ENCODE data around the gene CABCOCO1. TPM values are rescaled to one million over a fixed set of nuclear protein-coding genes. Genes with fewer than 3 reads are reported as not detected.

The CABCOCO1 gene
- total RNA-seq, 1 donor from 2014 or later: not detected

DNA sequence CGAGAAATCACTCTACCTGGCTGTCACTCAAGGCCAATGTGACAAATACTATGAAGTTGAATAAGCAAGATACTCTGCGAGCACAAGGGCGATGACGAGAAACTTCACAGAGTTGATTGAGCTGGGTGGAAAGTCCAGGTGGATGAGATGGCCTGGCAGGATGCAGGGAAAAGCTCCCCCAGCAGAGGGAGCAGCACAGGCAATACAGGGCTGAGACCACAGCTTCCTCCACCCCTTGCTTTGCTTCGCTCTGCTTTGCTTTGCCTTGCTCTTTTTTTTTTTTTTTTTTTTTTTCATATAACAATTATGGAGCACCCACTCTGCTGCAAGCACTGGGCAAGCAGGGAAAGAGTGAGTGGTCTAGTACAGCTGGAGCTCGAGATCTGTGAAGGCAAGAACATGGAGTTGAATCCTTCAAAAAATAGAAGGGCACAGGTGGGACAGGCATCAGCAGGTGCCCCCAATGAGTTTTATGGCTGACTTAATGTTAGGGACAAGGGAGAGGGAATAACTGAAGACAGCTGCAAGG is 88.3 kb downstream of the CABCOCO1 start:
- Mint-ChIP-seq H3K9me3 (no peaks in the 10 kb centered on the region), H3K27ac (no peak overlapping the region)

DNA sequence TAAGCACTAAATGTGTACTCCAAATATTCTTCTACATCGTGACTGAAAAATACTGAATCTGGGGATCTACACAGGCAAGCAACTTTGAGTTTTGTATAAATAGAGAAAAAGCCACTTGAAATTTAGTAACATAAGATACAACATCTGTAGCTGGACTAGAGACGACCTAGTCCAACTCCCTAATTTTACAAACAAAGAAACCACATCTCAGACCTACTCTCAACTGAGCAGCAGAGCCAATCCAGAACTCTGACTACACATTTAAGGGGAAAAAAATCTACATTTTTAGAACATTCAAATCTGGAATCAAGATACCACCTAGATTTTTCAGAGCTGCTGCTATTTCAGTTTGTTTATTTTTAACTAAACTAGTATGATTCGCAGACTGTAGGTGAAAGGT is 88.9 kb downstream of the CABCOCO1 start:
- no peaks in the 10 kb centered on the region for H3K36me3 Mint-ChIP-seq
- no peaks in the 10 kb centered on the region for H3F3A ChIP-seq (ENCODE audit: low read depth)
- no peaks in the 10 kb centered on the region for H3K9me3 Mint-ChIP-seq
- H3K27ac ChIP-seq: no peak overlapping the region
- no peaks in the 10 kb centered on the region for H3K4me1 Mint-ChIP-seq
- H3K27ac Mint-ChIP-seq: no peak overlapping the region
- H4K20me1 ChIP-seq (ENCODE audit: low read depth): no peaks in the 10 kb centered on the region
- H2AFZ ChIP-seq (replicated peaks): no peak overlapping the region
- H3K4me1 ChIP-seq: no peaks in the 10 kb centered on the region
- no peak overlapping the region for H3K4me3 ChIP-seq
- H3K4me3 Mint-ChIP-seq: no peak overlapping the region
- no peak overlapping the region for H3K4me2 ChIP-seq
- no peaks in the 10 kb centered on the region for H3K27me3 ChIP-seq
- peaks cover 2% of the 10 kb centered on the region for H3K27me3 Mint-ChIP-seq (ENCODE audit: insufficient read depth, low read depth)
- H3K9me3 ChIP-seq (ENCODE audit: low read depth): no peaks in the 10 kb centered on the region
- no peak for DNase-seq (ENCODE audit: low spot score)
- H3K79me2 ChIP-seq (ENCODE audit: low read depth): no peaks in the 10 kb centered on the region
- TF ChIP-seq EZH2phosphoT487 (IDR thresholded peaks at IDR 0.05) (no peak), EZH2 (IDR thresholded peaks at IDR 0.05) (no peak)
- TF ChIP-seq, protein P1, sequence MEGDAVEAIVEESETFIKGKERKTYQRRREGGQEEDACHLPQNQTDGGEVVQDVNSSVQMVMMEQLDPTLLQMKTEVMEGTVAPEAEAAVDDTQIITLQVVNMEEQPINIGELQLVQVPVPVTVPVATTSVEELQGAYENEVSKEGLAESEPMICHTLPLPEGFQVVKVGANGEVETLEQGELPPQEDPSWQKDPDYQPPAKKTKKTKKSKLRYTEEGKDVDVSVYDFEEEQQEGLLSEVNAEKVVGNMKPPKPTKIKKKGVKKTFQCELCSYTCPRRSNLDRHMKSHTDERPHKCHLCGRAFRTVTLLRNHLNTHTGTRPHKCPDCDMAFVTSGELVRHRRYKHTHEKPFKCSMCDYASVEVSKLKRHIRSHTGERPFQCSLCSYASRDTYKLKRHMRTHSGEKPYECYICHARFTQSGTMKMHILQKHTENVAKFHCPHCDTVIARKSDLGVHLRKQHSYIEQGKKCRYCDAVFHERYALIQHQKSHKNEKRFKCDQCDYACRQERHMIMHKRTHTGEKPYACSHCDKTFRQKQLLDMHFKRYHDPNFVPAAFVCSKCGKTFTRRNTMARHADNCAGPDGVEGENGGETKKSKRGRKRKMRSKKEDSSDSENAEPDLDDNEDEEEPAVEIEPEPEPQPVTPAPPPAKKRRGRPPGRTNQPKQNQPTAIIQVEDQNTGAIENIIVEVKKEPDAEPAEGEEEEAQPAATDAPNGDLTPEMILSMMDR (IDR thresholded peaks at IDR 0.05): no peak
- H3K36me3 ChIP-seq: no peaks in the 10 kb centered on the region
- no peak overlapping the region for H3K9ac ChIP-seq

More for the DNA sequence above, 88.3 kb downstream of the CABCOCO1 start:
- Histone ChIP-seq H2AFZ (replicated peaks) (no peak overlapping the region), H3K4me3 (no peak overlapping the region), H3K9ac (no peak overlapping the region), H3K27ac (no peak overlapping the region), H3K79me2 (ENCODE audit: low read depth) (no peaks in the 10 kb centered on the region), H3K36me3 (no peaks in the 10 kb centered on the region), H3K4me2 (no peak overlapping the region), H3K4me1 (no peaks in the 10 kb centered on the region), H4K20me1 (ENCODE audit: low read depth) (no peaks in the 10 kb centered on the region), H3K9me3 (ENCODE audit: low read depth) (no peaks in the 10 kb centered on the region), H3K27me3 (no peaks in the 10 kb centered on the region), H3F3A (ENCODE audit: low read depth) (no peaks in the 10 kb centered on the region)
- H3K4me1 Mint-ChIP-seq: no peaks in the 10 kb centered on the region
- H3K4me3 Mint-ChIP-seq: no peak overlapping the region
- peak; percentile 68 for DNase-seq (ENCODE audit: low spot score)
- TF ChIP-seq, protein P1 (IDR thresholded peaks at IDR 0.05): peak; percentile 65
- no peak for TF ChIP-seq EZH2 (IDR thresholded peaks at IDR 0.05)
- no peaks in the 10 kb centered on the region for H3K36me3 Mint-ChIP-seq
- peaks cover 2% of the 10 kb centered on the region for H3K27me3 Mint-ChIP-seq (ENCODE audit: insufficient read depth, low read depth)

DNA sequence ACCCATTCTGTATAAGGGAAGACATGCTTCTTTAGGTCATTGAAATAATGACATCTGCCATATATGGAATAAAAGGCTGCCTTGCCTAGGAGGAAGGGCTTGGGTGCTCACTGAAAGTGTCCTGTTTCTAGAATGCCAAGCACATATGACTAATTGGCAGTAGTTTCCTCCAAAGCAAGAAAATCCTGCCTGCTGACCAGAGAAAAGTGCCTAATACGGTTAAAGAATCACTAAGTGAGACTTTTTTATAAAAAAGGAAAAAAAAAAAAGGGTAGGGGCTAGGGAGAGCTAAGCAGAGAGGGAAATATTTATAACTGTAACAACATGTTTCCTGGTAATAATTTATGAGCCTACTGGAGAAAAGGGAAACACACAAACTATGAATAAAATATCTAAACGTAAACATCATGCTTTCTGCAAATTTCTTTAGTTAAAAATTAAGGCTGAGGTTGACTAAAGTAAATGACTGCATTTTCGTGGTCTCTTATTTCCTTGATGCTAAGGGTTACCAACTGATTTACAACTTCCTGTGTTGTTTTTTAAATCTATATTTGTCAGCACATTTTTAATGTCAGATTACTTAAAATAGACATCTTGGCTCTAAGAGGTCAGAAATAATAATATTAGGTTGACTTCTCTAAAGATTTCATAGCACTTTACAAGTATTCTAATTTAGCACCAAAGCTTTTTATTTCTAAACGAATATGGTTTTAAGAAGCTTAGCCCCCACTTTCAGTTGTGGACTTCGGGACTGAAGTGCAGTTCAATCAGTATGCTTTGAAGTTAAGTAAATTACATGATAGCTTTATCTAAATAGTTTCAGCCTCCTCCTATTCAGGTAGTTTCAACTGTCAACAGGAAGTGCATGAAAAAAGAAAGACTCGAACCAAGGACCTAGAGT is 89.6 kb downstream of the CABCOCO1 start:
- Histone ChIP-seq H3K27ac (no peak overlapping the region), H3F3A (ENCODE audit: low read depth) (no peaks in the 10 kb centered on the region), H4K20me1 (ENCODE audit: low read depth) (no peaks in the 10 kb centered on the region), H3K4me1 (no peaks in the 10 kb centered on the region), H3K27me3 (no peaks in the 10 kb centered on the region), H3K36me3 (no peaks in the 10 kb centered on the region), H3K9me3 (ENCODE audit: low read depth) (no peaks in the 10 kb centered on the region), H3K79me2 (ENCODE audit: low read depth) (no peaks in the 10 kb centered on the region), H3K4me2 (no peak overlapping the region), H2AFZ (replicated peaks) (no peak overlapping the region), H3K4me3 (no peak overlapping the region), H3K9ac (no peak overlapping the region)
- Mint-ChIP-seq H3K36me3 (no peaks in the 10 kb centered on the region), H3K27ac (no peak overlapping the region), H3K4me3 (no peak overlapping the region), H3K9me3 (no peaks in the 10 kb centered on the region), H3K27me3 (ENCODE audit: insufficient read depth, low read depth) (peaks cover 2% of the 10 kb centered on the region), H3K4me1 (no peaks in the 10 kb centered on the region)
- no peak for DNase-seq (ENCODE audit: low spot score)
- no peak for TF ChIP-seq EZH2phosphoT487 (IDR thresholded peaks at IDR 0.05)
- TF ChIP-seq, protein P1 (IDR thresholded peaks at IDR 0.05): no peak
- no peak for TF ChIP-seq EZH2 (IDR thresholded peaks at IDR 0.05)

Data from neural progenitor cell (in vitro differentiated cells).